Measurements from ENCODE around the gene MYL6B. TPM values are rescaled to one million over a fixed set of nuclear protein-coding genes. Genes with fewer than 3 reads are reported as not detected.
A peak's percentile ranks its signal among the peaks of the same experiment; 100 is the strongest.

MYL6B gene
- total RNA-seq, 1 experiment from 2014 or later = 115 TPM

- in situ Hi-C loops (cut with HindIII; ENCODE audit: low sequenced_read_pairs) = no loop called here
Observed at GRCh38 chr12:56120158-56120846, 32.1 kb upstream of the MYL6B start.

GRCh38 chr12:56121204-56121870 is 31.1 kb upstream of the MYL6B start:
- DNase-seq (ENCODE audit: low spot score) = no peak
- in situ Hi-C loops (cut with HindIII; ENCODE audit: low sequenced_read_pairs) = no loop called here

More at GRCh38 chr12:56120158-56120846, 32.1 kb upstream of the MYL6B start:
- no peak for DNase-seq (ENCODE audit: low spot score)

GRCh38 chr12:56122637-56123036 is 29.8 kb upstream of the MYL6B start:
- no peak for DNase-seq (ENCODE audit: low spot score)
- in situ Hi-C loops (cut with HindIII; ENCODE audit: low sequenced_read_pairs) = no loop called here

GRCh38 chr12:56124133-56124532 is 28.3 kb upstream of the MYL6B start:
- in situ Hi-C loops (cut with HindIII; ENCODE audit: low sequenced_read_pairs) = no loop called here

GRCh38 chr12:56126732-56127239 is 25.6 kb upstream of the MYL6B start:
- in situ Hi-C loops (cut with HindIII; ENCODE audit: low sequenced_read_pairs) = no loop called here

More at GRCh38 chr12:56124133-56124532, 28.3 kb upstream of the MYL6B start:
- DNase-seq (ENCODE audit: low spot score) = no peak

GRCh38 chr12:56127485-56127887 is 24.9 kb upstream of the MYL6B start:
- in situ Hi-C loops (cut with HindIII; ENCODE audit: low sequenced_read_pairs) = no loop called here
- DNase-seq (ENCODE audit: low spot score) = no peak

More at GRCh38 chr12:56126732-56127239, 25.6 kb upstream of the MYL6B start:
- no peak for DNase-seq (ENCODE audit: low spot score)

GRCh38 chr12:56127888-56128669 is 24.3 kb upstream of the MYL6B start, which contains the start of gene ESYT1:
Gene ESYT1 (plus strand): TSS chr12:56128267. CDS start chr12:56128320, 53 bp downstream.
- in situ Hi-C loops (cut with HindIII; ENCODE audit: low sequenced_read_pairs) = no loop called here
- DNase-seq (ENCODE audit: low spot score) = peak; percentile 100

GRCh38 chr12:56128670-56129205 is 23.6 kb upstream of the MYL6B start:
- in situ Hi-C loops (cut with HindIII; ENCODE audit: low sequenced_read_pairs) = no loop called here
- peak; percentile 32 for DNase-seq (ENCODE audit: low spot score)

- peak; percentile 33 for DNase-seq (ENCODE audit: low spot score)
- in situ Hi-C loops (cut with HindIII; ENCODE audit: low sequenced_read_pairs) = no loop called here
Observed at GRCh38 chr12:56129206-56129941, 23.0 kb upstream of the MYL6B start.

- DNase-seq (ENCODE audit: low spot score) = no peak
- in situ Hi-C loops (cut with HindIII; ENCODE audit: low sequenced_read_pairs) = no loop called here
Observed at GRCh38 chr12:56129942-56130495, 22.4 kb upstream of the MYL6B start.

GRCh38 chr12:56130876-56131275 is 21.5 kb upstream of the MYL6B start:
- DNase-seq (ENCODE audit: low spot score) = no peak
- in situ Hi-C loops (cut with HindIII; ENCODE audit: low sequenced_read_pairs) = no loop called here

- DNase-seq (ENCODE audit: low spot score) = no peak
- in situ Hi-C loops (cut with HindIII; ENCODE audit: low sequenced_read_pairs) = no loop called here
Observed at GRCh38 chr12:56134897-56135296, 17.5 kb upstream of the MYL6B start.

- in situ Hi-C loops (cut with HindIII; ENCODE audit: low sequenced_read_pairs) = no loop called here
Observed at GRCh38 chr12:56137853-56138571, 14.4 kb upstream of the MYL6B start.

GRCh38 chr12:56141946-56142784 is 10.2 kb upstream of the MYL6B start:
- no peak for DNase-seq (ENCODE audit: low spot score)
- in situ Hi-C loops (cut with HindIII; ENCODE audit: low sequenced_read_pairs) = no loop called here

More at GRCh38 chr12:56137853-56138571, 14.4 kb upstream of the MYL6B start:
- no peak for DNase-seq (ENCODE audit: low spot score)

GRCh38 chr12:56143217-56143616 is 9.2 kb upstream of the MYL6B start:
- DNase-seq (ENCODE audit: low spot score) = no peak
- in situ Hi-C loops (cut with HindIII; ENCODE audit: low sequenced_read_pairs) = no loop called here

GRCh38 chr12:56143870-56144269 is 8.5 kb upstream of the MYL6B start:
- in situ Hi-C loops (cut with HindIII; ENCODE audit: low sequenced_read_pairs) = no loop called here
- DNase-seq (ENCODE audit: low spot score) = no peak

GRCh38 chr12:56145217-56145616 is 7.2 kb upstream of the MYL6B start:
- no peak for DNase-seq (ENCODE audit: low spot score)
- in situ Hi-C loops (cut with HindIII; ENCODE audit: low sequenced_read_pairs) = no loop called here
